DMS153 (cell line): ENCODE data around the gene ZNF354C.

Experiments
- DNase-seq: peaks from one replicate; lab custom pipeline; 2025; lab: John Stamatoyannopoulos, UW

Gene ZNF354C

DNA sequence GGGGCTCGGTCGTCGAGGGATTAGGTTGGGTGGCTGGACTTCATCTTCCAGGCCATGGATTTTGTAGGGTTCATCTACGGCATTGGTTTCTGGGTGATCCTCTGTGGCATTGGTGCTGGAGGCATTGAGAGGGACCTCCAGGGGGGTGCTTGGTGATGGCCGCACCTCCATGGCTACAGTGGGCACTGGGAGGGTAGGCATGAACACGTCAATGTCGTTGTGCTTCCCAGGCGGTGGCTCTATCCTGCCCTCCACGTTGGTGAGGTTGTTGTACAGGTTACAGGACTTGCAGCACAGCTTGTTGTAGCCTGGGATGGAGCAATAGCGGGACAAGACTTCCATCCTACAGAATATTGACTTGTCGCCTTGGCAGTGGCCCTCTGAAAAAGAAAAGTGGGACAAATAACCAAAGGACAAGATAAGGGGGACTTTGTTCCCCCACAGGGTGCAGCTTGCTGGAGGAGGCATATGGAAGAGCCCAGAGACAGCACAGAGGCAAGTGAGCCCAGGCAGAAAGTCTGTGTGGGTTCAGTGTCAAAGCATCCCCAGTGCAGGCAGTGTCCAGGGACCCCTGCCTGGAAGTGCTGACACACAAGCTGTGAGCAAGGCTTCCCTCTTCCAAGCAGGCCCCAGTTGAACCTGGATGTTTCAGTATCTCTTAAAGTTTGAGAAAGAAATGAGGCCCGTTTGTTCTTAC is 53.9 kb downstream of the ZNF354C start:
- no peak for DNase-seq

DNA sequence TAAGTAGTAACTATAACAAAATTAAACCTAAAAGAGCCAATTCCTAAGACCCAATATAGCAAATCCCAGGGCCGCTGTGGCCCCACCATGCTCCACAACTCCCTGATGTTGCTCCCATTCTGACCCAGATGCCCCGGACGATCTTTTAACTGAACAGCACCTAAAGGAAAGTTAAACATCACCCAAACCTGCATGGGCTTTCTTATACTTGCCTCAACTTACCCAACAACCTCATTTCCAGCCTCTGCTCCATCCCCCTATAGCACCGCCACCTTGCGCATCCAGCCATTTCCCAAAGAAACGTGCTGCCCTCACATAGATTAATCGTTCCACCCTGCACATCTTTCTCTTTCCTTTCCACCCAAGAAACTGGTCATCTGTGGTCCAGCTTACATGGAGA is 54.6 kb downstream of the ZNF354C start:
- DNase-seq: no peak

DNA sequence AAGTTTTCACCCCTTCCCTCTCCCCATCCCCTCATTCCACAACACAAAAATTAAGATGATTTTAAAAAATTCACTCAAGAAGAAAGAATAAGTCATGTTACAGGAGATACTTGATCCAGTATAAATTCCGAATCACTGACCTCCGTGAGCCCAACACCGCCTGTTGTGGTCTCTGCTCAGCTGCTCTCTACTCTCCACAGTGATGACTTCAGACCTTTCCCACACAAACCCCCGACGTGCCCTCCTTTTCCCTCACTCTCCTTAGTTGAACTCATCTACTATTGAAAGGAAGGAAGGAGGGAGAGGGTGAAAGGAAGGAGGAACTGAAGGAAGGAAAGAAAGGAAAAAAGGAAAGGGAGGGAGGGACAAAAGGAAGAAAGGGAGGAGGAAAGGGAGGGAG is 55.1 kb downstream of the ZNF354C start:
- no peak for DNase-seq

DNA sequence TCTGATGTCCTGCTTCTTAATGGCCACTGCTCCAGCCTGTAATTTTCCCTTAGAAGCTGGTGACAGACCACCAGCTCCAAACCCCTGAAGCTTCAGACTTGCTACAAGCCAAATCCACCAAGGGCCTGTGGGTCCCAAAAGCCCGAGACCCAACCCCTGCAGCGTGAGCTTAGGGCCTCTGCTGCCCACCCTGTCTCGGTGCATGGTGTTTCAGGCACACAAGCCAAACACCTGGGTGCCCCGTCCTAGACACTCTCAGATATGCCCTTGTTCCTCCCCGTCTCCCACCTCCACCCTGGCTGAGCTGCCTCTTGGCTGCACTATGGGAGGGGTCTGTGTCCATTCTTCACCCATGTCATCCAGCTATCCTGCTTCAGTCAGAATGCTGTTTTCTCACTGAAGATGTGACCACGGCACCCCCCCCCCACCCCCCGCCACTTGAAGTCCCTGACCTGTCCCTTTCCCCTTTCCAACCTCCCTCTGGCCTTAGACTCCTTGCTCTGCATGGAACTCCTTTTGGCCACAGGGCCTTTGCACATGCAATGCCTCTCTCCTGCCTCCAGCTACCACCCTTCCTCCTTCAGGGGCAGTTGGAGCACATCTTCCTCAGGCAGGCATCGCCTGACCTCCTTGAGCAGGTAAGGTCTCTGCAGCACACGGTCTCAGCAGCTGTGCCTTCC is 55.8 kb downstream of the ZNF354C start:
- DNase-seq: no peak

DNA sequence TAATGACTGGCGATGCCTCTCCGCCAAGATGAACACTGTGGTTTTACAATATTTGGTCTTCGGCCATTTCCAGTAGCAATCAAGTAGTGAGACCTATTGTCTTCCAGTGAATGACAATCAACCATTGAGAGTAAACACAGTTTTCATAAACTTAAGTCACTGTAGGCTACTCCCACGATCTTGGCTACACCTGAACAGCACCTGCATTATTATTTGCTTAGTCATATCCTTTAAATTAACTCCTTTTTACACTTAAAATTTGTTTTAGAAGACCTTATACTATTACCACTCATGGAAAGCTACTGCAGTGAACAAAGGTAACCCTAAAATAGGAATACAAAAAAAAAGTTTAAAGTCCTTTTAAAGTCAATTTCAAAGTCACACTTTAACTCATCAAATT is 58.2 kb downstream of the ZNF354C start:
- DNase-seq: no peak

DNA sequence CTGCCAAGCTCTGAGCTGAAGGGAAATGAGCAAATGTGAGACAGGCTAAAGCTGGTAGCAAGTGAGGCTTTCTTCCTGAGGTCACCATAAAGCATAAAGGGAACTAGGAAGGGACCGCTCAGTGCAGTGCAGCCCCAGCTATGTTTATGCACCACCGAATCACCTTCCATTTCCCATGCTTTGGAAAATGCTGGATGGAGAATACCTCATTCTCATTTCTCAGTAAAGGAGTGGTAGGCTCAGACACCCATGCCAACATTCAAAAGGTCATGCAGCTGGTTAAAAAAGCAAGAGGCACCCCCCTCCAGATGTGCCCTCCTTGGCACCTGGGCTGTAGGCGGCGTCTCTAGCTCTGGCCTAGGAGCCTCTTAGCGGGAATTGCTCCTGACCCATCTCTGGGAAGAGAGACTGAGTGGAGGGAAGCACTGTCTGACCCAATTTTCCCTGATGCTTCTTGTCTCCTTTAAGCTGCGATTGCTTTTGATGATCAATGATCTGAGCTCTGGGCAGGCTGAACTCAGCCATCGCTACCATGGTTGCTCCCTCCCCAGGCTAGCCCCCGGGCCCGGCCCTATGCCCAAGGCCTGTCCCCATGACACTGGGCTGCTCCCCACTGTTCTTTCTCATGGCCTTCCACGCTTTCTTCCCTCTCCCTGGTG is 58.7 kb downstream of the ZNF354C start:
- no peak for DNase-seq

DNA sequence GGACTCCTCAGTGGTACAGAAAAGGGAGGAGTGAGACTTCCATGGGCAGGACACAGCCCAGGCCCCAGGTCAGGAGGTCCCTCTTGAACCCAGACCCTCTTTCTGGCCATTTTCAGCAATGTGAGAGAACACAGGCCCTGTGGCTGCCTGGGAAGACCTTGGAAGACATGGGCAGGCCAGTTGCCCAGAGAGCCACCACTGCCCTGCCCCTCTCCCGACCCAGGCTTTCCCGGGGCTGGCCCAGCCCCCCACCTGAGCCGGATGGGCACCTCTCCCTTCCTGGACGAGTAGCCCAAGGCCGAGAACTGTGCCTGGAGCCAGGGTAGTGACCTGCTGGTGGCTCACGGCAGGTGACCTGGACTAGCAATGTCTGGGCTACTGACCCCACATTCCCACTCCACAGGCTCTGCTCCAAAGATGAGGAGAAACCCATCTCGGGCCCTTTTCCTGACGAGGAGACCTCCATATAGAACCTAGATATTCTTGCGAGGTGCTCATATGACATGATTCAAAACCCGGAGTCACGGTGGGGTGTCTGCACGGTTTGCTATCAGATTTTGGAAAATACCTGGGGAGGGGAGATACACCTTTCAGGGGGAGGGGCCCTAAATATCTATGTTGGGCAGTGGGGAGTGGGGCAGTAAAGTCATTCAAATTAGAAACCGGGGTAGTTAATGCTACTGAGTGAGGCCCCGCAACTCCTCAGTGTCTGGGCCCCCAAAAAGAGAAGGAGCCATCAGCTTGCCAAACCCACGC is 59.4 kb downstream of the ZNF354C start:
- DNase-seq: no peak

DNA sequence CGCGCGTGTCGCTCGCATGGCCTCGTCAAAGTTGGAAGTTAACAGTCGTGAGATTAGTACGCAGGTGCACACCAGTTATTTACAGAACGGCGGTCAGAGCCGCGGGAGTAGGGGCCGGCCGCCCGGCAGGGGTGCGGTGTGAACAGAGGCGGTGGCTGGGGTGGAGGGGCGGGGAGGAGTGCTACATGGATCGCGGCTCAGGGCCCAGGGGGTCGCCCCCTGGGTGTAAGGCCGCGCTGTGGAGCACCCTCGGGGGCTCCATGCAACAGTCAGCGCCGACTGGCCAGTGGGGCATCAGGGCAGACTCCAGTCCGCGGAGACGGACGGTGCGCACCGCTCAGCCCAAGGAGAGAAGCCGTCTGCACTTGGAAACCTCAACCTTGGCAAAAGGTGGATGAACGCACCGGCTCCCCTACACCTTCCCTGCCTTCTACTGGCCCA is 60.3 kb downstream of the ZNF354C start:
- DNase-seq: no peak

DNA sequence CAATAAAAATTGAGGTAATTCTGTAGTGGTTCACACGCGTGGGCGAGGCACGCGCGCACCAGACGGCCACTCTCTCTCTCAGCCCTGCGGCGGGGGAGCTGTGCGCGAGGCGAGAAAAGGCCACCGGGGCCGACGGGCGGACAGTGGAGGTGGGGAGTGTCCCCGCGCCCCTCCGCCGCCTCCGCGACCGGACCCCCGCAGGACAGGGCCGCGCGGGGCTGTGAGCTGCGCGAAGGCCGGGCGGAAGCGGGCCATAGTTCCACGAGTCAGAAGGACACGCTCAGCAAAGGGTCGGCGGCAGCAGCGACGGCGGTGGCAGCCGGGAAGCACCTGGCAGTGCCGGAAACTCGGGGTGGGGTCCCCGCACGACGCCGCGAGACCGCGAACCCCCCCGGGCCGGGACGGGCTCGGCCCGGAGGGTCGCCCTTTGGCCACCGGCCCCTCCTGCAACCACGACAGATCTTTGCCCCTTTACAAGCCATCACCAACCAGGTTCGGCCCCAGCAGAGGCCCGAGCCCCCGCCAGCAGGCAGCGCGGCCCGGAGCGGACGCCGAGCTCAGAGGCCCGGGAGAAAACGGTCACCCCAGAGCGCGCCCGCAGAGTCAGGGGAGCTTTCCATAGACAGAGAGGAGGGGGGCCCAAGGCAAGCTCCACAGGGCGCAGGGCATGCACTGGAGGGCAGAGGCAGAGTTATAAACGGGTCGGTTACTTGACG is 60.9 kb downstream of the ZNF354C start:
- no peak for DNase-seq

DNA sequence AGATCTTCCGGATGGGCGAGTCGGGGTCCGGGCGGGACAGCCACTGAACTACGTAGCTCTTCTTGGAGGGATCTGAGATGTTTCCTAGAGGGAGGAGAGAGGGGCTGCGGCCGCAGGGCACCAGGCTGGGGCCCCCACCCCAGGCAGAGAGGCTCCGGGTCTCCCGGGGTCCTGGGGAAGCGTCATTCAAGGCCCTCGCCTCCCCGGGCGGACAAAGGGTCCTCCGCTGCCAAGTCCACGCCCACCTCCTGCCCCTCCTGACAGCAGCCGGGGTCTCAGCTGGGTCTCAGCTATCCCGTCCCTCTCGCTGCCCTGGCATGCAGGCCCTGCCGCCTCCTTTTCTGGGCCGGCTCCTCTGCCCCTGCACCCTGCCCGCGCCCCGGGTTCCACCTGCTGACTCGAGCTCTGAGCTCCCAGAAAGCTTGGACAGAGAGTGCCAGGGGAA is 61.5 kb downstream of the ZNF354C start:
- DNase-seq: no peak

DNA sequence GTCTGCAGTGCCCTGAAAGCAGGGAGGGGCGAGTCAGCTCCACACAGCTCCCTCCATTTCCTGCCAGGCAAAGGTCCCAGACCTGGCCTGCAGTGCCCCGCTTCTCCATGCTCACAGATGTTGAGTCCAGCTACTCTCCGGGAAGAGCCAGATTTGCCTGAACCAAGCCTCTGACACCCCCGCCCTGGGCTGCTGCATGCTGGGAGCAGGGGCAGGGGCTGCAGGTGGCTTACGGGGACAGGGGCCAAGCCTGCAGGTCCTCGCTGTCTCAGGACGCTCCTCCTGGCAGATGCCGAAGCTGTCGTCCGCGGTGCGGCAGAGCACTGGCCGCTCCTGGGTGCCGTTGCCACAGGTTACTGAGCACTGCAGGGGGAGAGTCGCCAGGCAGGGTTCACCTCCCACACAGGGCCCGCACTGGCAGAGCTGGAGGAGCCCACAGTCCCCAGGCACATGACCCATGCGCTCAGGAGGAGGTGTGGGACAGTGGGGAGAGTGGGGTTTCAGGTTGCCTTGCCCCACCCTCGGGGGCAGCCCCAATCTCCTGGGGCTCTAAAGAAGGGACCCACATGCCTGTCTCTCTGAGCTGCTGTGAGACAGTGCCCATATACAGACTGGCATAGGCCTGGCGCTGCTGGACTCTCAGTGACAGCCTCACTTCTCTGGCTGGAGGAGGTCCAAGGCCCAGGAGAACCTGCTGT is 62.4 kb downstream of the ZNF354C start:
- DNase-seq: no peak

DNA sequence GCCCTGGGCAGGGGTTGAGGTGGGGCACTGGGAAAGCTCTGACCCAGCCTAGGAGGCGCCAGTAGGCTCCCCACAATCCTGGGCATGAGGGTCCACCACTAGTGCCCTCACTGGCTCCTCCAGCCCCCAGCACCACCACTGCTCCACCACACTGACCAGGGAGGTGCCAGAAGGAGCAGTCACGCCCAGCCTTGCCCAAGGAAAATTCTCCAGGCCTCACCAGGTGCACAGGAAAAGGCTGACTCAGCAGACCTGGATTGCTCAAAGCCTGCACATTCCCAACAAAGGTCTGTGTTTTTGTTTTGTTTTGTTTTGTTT is 62.9 kb downstream of the ZNF354C start:
- no peak for DNase-seq

DNA sequence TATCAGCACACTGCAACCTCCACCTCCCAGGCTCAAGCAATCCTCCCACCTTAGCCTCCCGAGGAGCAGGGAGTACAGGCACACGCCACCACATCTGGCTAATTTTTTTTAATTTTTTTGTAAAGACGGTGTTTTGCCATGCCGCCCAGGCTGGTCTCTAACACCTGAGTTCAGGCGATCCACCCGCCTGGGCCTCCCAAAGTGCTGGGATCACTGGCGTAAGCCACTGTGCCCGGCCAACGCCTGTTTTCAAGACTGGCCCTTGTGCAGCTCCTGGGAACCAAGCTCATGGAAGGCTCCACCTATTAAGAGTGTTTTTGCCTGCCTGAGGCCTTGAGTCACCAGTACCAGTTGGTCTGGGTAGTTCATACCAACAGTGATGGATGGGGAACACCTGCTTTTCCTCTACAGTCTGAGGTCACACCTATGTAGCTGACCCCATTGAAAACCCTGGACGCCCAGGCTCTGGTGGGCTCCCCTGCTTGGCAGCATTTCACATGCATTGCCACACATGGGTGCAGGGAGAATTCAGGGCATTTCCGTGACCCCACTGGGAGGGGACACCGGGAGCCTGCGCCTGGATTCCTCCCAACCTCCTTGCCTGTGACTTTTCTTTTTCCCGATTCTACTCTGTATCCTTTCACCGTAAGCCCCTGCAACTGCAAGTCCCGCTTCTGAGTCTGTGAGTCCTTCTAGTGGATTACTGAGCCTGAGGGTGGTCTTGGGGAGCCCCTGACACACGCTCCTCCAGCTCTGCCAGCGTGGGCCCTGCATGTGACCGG is 63.5 kb downstream of the ZNF354C start:
- DNase-seq: no peak

DNA sequence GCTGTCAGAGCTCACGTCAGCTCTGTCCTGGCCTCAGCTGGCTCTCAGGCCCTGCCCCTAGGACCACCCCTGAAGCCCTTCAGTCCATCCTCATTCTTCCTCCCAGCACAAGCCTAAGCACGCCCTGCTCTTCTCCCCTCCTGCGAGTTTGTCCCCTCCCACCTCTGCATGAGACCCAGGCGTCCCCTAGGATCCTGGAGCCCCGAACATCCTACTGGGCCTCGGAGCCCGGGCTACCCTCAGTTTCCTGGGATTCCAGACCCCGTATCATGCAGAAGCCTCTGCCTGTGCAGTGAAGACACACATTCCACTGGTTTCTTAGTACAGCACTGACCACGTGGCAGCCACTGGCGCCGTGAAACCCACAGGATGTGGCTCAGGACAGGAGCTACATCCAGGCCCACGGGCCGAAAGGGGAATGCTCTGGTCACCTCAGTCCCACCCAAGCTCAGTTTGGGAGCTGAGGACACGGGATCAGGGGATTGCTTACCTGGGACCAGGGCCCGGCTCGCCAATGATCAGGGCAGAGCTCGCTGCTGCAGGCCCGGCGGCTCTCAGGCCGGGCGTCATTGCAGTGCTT is 64.2 kb downstream of the ZNF354C start:
- DNase-seq: no peak

DNA sequence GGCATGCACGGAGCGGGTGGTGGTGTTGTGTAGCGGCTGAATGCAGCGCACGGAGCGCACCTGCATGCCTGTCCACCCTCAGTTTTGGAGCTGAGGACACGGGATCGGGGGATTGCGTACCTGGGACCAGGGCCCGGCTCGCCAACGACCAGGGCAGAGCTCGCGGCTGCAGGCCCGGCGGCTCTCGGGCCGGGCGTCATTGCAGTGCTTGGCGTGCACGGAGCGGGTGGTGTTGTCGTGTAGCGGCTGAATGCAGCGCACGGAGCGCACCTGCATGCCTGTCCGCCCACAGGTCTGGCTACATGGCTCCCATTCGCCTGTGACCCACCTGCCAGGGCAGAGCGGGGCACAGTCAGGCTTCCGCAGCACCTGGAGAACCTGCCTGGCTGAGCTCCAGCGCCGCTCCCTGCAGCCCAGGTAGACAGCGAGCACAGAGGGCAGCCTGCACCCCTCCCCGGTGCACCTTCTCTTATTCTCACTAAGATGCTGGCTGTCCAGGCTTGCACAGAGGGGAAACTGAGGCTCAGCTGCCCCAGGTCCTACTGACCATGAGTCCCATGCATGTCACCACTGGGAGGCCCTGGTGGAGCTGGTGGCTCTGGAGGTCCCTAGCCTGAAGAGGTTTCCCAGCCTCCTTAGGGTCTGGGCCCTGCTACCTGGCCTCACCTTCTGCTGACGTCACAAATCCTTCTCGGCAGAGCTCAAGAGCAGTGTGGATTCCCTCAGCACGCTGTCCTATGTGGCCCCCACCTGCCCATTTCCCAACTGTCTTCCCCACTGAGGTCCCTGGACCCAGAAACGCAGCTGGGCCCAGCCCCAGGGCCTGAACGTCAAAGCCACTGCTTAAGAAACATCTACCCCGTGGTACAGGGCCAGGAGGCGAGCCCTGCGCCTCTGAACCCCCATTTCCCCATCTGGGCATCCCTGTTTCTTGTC is 64.9 kb downstream of the ZNF354C start:
- DNase-seq: no peak

DNA sequence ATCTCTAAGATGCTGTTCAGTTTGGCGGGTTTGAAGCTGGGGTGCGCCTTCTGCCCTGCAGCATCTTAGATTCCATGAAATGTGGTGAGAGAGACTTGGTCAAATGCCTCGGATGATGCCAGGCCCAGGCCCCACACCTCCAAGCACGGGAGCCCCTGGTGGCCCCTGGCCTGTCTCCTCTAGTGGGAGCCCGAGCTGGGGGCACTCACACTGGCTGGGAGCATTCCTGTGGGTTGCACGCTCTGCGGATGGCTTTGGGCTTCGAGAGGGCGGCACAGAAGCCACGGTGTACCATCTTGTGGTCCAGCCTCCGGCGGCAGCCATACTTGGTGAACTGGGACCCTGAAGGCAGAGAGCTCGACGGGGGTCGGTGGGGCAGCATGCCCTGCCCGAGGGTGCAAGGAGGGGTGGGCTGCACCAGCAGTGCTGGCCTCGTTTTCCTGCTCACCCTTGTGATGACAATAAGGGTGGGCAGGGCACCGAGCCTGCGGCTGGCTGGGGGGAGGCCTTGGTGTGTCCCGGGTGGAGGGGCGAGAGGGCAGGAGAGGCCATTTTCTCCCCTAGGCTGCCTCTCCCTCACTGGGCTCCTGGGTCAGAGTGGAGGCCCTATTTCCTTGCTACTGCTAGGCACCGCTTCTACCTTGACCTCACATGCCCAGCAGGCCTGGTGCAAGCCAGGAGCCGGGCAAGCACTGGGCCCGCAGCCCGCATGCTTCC is 65.8 kb downstream of the ZNF354C start:
- DNase-seq: no peak

DNA sequence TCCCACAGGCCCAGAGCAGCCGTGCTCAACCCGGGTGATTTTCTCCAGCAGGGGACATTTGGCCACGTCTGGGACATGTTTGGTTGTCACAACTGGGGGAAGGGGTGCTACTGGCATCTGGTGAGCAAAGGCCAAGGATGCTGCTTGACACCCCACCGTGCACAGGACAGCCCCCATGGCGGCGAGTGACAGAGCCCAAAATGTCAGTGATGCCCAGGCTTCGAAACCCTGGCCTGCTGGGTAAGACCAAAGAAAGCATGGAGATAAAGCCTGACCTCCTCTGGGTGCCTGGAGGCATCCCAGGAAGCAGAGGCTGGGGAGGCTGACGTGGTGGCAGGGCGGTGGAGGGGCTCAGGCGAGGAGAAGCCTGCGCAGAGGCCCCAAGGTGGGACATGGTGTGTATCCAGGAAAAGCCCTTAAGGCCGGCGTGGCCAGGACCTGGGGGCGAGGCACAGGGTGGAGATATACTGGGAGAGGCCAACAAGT is 66.4 kb downstream of the ZNF354C start:
- DNase-seq: no peak
